ENCODE measurements around the gene LYZL6. TPM values are rescaled to one million over a fixed set of nuclear protein-coding genes. Genes with fewer than 3 reads are reported as not detected.

Gene LYZL6
- total and polyA plus RNA-seq, 2 experiments from 2014 or later: not detected

DNA sequence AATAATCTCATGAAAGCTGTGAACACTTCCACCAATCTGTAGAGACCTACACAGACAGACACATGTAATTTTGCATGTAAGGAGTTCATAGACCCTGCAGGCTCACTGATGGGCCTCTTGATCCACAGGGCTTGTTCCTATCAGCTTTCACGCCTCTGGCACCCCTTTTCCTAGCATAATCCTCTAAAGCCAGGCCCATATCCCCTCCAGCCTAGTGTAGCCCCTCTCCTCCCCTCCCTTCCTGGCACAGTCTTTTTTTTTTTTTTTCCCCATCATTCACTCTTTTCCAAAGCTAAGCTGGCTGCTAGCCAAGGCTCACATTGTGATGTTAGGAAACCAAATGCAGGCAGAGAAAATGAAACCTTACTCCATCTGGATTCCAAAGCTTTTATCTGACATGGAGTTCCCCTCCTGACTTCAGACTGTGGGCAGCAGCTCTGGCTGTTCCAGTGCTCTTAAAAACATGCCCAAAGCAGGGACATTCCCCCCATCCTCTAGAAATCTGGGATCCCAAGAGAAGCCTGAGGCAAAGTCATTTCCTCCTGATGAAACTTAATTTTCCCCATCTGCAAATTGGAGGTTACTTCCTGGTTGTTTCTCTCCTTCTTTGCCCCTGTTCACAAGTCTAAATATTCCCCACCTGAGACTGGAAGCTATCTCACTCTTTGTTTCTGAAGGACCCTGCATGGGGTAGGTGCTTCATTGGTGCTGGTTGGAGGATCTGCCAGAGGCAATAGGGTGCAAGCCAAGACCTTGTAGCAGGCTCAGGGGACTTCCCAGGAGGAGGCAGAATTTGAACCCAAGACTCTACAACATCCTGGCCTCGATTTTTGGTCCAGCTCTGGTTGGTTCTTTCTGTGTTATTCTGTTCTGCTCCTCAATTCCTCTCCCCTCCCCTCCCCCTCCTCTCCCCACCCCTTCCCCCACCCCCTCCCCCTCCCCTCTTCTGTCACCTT, 53.4 kb downstream of the LYZL6 start:
- H3K27ac ChIP-seq: peak overlapping the region; percentile 58
- no peaks in the 10 kb centered on the region for H3K27me3 ChIP-seq
- H3K79me2 ChIP-seq: no peaks in the 10 kb centered on the region
- H3K9me2 ChIP-seq (replicated peaks; ENCODE audit: insufficient read depth): no peaks in the 10 kb centered on the region
- no peaks in the 10 kb centered on the region for H3K9me3 ChIP-seq (ENCODE audit: low read depth)
- DNase-seq (ENCODE audit: low spot score): peak; percentile 79
- 79% methylated on average over 2 of the region's 2 CpGs for WGBS (ENCODE audit: low lambda C conversion rate, missing lambda C conversion rate)
- H3K36me3 ChIP-seq (replicated peaks; ENCODE audit: insufficient read depth, low read depth): no peaks in the 10 kb centered on the region
- peaks cover 13% of the 10 kb centered on the region for H3K4me1 ChIP-seq (ENCODE audit: insufficient read depth)
- no peak overlapping the region for H3K4me3 ChIP-seq
- peak overlapping the region; percentile 36 for H3K4me2 ChIP-seq
- no peak overlapping the region for H2AFZ ChIP-seq
- no peaks in the 10 kb centered on the region for H4K20me1 ChIP-seq (ENCODE audit: insufficient read depth, poor library complexity, severe bottlenecking)
- TF ChIP-seq, protein P1, sequence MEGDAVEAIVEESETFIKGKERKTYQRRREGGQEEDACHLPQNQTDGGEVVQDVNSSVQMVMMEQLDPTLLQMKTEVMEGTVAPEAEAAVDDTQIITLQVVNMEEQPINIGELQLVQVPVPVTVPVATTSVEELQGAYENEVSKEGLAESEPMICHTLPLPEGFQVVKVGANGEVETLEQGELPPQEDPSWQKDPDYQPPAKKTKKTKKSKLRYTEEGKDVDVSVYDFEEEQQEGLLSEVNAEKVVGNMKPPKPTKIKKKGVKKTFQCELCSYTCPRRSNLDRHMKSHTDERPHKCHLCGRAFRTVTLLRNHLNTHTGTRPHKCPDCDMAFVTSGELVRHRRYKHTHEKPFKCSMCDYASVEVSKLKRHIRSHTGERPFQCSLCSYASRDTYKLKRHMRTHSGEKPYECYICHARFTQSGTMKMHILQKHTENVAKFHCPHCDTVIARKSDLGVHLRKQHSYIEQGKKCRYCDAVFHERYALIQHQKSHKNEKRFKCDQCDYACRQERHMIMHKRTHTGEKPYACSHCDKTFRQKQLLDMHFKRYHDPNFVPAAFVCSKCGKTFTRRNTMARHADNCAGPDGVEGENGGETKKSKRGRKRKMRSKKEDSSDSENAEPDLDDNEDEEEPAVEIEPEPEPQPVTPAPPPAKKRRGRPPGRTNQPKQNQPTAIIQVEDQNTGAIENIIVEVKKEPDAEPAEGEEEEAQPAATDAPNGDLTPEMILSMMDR (IDR thresholded peaks at IDR 0.05; ENCODE audit: poor library complexity): no peak
- TF ChIP-seq EZH2 (IDR thresholded peaks at IDR 0.05; ENCODE audit: borderline replicate concordance) (no peak), EZH2phosphoT487 (IDR thresholded peaks at IDR 0.05; ENCODE audit: low read depth, severe bottlenecking, unreplicated experiment) (no peak)

DNA sequence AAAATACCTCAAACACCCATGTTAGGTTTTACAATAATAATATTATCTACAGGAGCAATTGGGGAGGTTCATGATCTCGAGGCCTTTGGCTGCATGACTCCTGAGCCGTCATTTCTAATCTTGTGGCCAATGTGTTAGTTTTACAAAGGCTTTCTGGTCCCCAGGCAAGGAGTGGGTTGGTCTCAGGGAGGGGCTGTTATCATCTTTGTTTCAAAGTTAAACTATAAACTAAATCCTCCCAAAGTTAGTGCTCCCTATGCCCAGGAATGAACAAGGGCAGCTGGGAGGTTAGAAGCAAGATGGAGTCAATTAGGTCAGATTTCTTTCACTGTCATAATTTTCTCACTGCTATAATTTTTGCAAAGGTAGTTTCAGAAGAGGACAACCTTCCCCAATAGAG, 54.3 kb downstream of the LYZL6 start:
- no peak overlapping the region for H3K4me2 ChIP-seq
- H3K36me3 ChIP-seq (replicated peaks; ENCODE audit: insufficient read depth, low read depth): no peaks in the 10 kb centered on the region
- no peaks in the 10 kb centered on the region for H3K79me2 ChIP-seq
- TF ChIP-seq EZH2 (IDR thresholded peaks at IDR 0.05; ENCODE audit: borderline replicate concordance) (no peak), EZH2phosphoT487 (IDR thresholded peaks at IDR 0.05; ENCODE audit: low read depth, severe bottlenecking, unreplicated experiment) (no peak)
- TF ChIP-seq, protein P1 (IDR thresholded peaks at IDR 0.05; ENCODE audit: poor library complexity): no peak
- no peak overlapping the region for H3K4me3 ChIP-seq
- no peaks in the 10 kb centered on the region for H3K9me3 ChIP-seq (ENCODE audit: low read depth)
- no peak overlapping the region for H3K27ac ChIP-seq
- H3K9me2 ChIP-seq (replicated peaks; ENCODE audit: insufficient read depth): no peaks in the 10 kb centered on the region
- DNase-seq (ENCODE audit: low spot score): no peak
- H3K27me3 ChIP-seq: no peaks in the 10 kb centered on the region
- WGBS (ENCODE audit: low lambda C conversion rate, missing lambda C conversion rate): 82% methylated on average over 2 of the region's 2 CpGs
- no peak overlapping the region for H2AFZ ChIP-seq
- no peaks in the 10 kb centered on the region for H4K20me1 ChIP-seq (ENCODE audit: insufficient read depth, poor library complexity, severe bottlenecking)
- H3K4me1 ChIP-seq (ENCODE audit: insufficient read depth): peaks cover 13% of the 10 kb centered on the region

Small RNA genes lying within 50 kb of the gene (small RNA-seq; reads per million reads assigned to genes)
- gene RF00100: 1,681 reads per million, percentile 99 among the genes with 10 or more reads in this experiment

Other genes with a start within 250 kb of the LYZL6 start
- 7.4 and 7.6 TPM in 2 replicates for gene RASL10B, start 212.1 kb downstream of the LYZL6 start, total RNA-seq
- 7.1 and 8.4 TPM in 2 replicates for gene RASL10B, start 212.1 kb downstream of the LYZL6 start, polyA plus RNA-seq
- not detected in 2 replicates for gene GAS2L2, start 190.5 kb downstream of the LYZL6 start, total RNA-seq
- not detected in 2 replicates for gene GAS2L2, start 190.5 kb downstream of the LYZL6 start, polyA plus RNA-seq
- not detected in 2 replicates for gene C17orf50, start 182.8 kb downstream of the LYZL6 start, total RNA-seq
- not detected in 2 replicates for gene C17orf50, start 182.8 kb downstream of the LYZL6 start, polyA plus RNA-seq
- 11.2 and 18.0 TPM in 2 replicates for gene MMP28, start 148.1 kb downstream of the LYZL6 start, total RNA-seq
- 10.8 and 12.0 TPM in 2 replicates for gene MMP28, start 148.1 kb downstream of the LYZL6 start, polyA plus RNA-seq
- 36.1 and 48.2 TPM in 2 replicates for gene TAF15, start 134.2 kb downstream of the LYZL6 start, total RNA-seq
- 14.8 and 15.7 TPM in 2 replicates for gene TAF15, start 134.2 kb downstream of the LYZL6 start, polyA plus RNA-seq
- not detected in 2 replicates for gene HEATR9, start 74.8 kb downstream of the LYZL6 start, total RNA-seq
- gene HEATR9, start 74.8 kb downstream of the LYZL6 start, polyA plus RNA-seq: not detected in 2 replicates
- gene CCL5, start 63.4 kb downstream of the LYZL6 start, total RNA-seq: 0.72 and 1.4 TPM in 2 replicates
- 0.54 and 1.1 TPM in 2 replicates for gene CCL5, start 63.4 kb downstream of the LYZL6 start, polyA plus RNA-seq
- 0.80 and 0.87 TPM in 2 replicates for gene RDM1, start 12.9 kb downstream of the LYZL6 start, total RNA-seq
- gene RDM1, start 12.9 kb downstream of the LYZL6 start, polyA plus RNA-seq: 2.1 TPM in 1 of 2 replicates, not detected in the other
- not detected in 2 replicates for gene CCL16, start 37.8 kb upstream of the LYZL6 start, total RNA-seq
- not detected in 2 replicates for gene CCL16, start 37.8 kb upstream of the LYZL6 start, polyA plus RNA-seq
- gene CCL14, start 43.0 kb upstream of the LYZL6 start, total RNA-seq: 0.27 and 1.5 TPM in 2 replicates
- gene CCL14, start 43.0 kb upstream of the LYZL6 start, polyA plus RNA-seq: 0.56 and 1.7 TPM in 2 replicates
- gene CCL15, start 57.8 kb upstream of the LYZL6 start, total RNA-seq: 32.0 and 40.1 TPM in 2 replicates
- 39.0 and 42.2 TPM in 2 replicates for gene CCL15, start 57.8 kb upstream of the LYZL6 start, polyA plus RNA-seq
- gene CCL23, start 74.3 kb upstream of the LYZL6 start, total RNA-seq: not detected in 2 replicates
- not detected in 2 replicates for gene CCL23, start 74.3 kb upstream of the LYZL6 start, polyA plus RNA-seq
- gene CCL18, start 120.6 kb upstream of the LYZL6 start, total RNA-seq: 1.5 and 3.6 TPM in 2 replicates
- gene CCL18, start 120.6 kb upstream of the LYZL6 start, polyA plus RNA-seq: 10.2 and 17.6 TPM in 2 replicates
- gene CCL3, start 146.4 kb upstream of the LYZL6 start, total RNA-seq: 9.2 and 12.7 TPM in 2 replicates
- gene CCL3, start 146.4 kb upstream of the LYZL6 start, polyA plus RNA-seq: 17.0 and 22.2 TPM in 2 replicates
- 1.8 and 5.8 TPM in 2 replicates for gene CCL4, start 160.1 kb upstream of the LYZL6 start, total RNA-seq
- gene CCL4, start 160.1 kb upstream of the LYZL6 start, polyA plus RNA-seq: 9.4 and 21.1 TPM in 2 replicates
- 2.0 TPM in 1 of 2 replicates, not detected in the other for gene TBC1D3B, start 232.9 kb upstream of the LYZL6 start, total RNA-seq
- gene TBC1D3B, start 232.9 kb upstream of the LYZL6 start, polyA plus RNA-seq: 4.7 and 7.8 TPM in 2 replicates

Data from hepatocyte (in vitro differentiated cells).